Measurements from ENCODE around the gene CASP6. TPM values are rescaled to one million over a fixed set of nuclear protein-coding genes. Genes with fewer than 3 reads are reported as not detected.

Gene CASP6
- total and polyA plus RNA-seq, 11 donors = 3.5 to 16.4 (median 5.7) TPM

DNA sequence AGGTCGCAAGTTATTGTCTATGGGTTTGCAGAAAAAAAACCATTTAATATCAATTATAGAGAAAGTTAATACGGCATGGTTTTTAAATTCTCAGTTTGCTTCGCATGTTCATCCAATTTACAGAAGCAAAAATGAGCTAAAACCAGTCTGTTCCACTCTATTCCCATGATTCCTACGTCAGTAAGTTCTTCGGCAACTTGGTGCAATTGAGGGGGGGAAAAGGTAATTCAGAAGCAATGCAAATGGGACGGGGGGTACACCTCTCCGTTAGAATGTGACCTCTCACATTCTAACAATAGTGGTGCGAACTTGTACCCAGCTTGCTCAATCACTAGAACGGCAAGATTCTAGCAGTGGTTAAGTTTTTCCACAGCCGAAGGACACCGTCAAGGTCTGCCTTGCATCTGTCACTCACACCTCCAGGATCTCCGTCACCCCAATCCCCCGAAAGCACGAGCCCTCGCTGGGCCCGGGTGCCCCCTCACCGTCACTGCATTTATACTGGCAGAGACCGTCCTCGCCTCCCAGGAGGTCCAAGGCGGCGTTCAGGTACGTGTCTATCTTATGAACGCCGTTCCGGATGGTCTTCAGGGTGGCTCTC lies 26.0 kb upstream of the CASP6 start:
- WGBS, 4 donors = 1 to 3% (median 2%) methylated on average over 22 to 25 of the region's 25 CpGs
- intact Hi-C loops (cut with DNase I) = loop anchor here in 1 of 10 donors (5.0 kb wide), 1 partner anchor 297 kb away; the partner anchor contains the start of gene SEC24B
- no peaks in the 10 kb centered on the region for H3K36me3 ChIP-seq
- H3K4me3 ChIP-seq = peak overlapping the region; percentile 78 to 98 (median 92)
- H3K27ac ChIP-seq = peak overlapping the region in 11 of 12 donors; percentile 38 to 90 (median 74)
- no peaks in the 10 kb centered on the region for H3K9me3 ChIP-seq
- no peak for TF ChIP-seq POLR2A (IDR thresholded peaks at IDR 0.05)
- TF ChIP-seq, protein P1, sequence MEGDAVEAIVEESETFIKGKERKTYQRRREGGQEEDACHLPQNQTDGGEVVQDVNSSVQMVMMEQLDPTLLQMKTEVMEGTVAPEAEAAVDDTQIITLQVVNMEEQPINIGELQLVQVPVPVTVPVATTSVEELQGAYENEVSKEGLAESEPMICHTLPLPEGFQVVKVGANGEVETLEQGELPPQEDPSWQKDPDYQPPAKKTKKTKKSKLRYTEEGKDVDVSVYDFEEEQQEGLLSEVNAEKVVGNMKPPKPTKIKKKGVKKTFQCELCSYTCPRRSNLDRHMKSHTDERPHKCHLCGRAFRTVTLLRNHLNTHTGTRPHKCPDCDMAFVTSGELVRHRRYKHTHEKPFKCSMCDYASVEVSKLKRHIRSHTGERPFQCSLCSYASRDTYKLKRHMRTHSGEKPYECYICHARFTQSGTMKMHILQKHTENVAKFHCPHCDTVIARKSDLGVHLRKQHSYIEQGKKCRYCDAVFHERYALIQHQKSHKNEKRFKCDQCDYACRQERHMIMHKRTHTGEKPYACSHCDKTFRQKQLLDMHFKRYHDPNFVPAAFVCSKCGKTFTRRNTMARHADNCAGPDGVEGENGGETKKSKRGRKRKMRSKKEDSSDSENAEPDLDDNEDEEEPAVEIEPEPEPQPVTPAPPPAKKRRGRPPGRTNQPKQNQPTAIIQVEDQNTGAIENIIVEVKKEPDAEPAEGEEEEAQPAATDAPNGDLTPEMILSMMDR (IDR thresholded peaks at IDR 0.05) = no peak
- ATAC-seq (peak in 3 of 4 donors; percentile 26 to 53 (median 36)), DNase-seq (peak in 1 of 5 donors; percentile 37)
- no peaks in the 10 kb centered on the region for H3K27me3 ChIP-seq
- peaks cover 0 to 20% (median 12%) of the 10 kb centered on the region in 12 donors for H3K4me1 ChIP-seq

DNA sequence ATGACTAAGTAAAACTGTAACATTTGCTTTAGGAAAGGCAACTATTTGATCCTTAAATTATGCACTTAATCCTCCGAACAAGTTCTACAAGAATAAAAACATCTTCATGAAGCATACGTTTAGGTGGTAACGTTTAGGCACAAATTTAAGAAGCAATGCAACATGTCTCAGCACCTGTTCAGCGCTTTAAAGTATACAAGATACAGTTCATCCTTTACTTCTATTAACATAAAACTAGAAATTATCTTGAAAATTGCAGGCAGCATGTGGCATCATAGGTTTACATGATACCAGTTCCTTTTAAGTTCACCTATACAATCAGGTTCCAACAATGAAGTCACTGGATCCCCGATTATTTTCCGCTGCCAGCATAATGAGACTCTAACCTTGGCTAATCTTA lies 25.1 kb upstream of the CASP6 start:
- no peak for ATAC-seq
- WGBS, 4 donors = 81 to 85% (median 85%) methylated on average over 6 of the region's 6 CpGs
- H3K27me3 ChIP-seq = no peaks in the 10 kb centered on the region
- H3K4me3 ChIP-seq = peak overlapping the region in 9 of 12 donors; percentile 78 to 98 (median 93)
- DNase-seq = no peak
- TF ChIP-seq, protein P1 (IDR thresholded peaks at IDR 0.05) = no peak
- TF ChIP-seq POLR2A (IDR thresholded peaks at IDR 0.05) = no peak
- no peaks in the 10 kb centered on the region for H3K36me3 ChIP-seq
- H3K4me1 ChIP-seq = peaks cover 0 to 20% (median 12%) of the 10 kb centered on the region in 12 donors
- intact Hi-C loops (cut with DNase I) = loop anchor here in 1 of 10 donors (5.0 kb wide), 1 partner anchor 296 kb away; the partner anchor contains the start of gene SEC24B
- no peaks in the 10 kb centered on the region for H3K9me3 ChIP-seq
- peak overlapping the region in 1 of 12 donors; percentile 81 for H3K27ac ChIP-seq

- no peak for DNase-seq
- Histone ChIP-seq H3K36me3 (no peaks in the 10 kb centered on the region), H3K4me3 (no peak overlapping the region), H3K9me3 (no peaks in the 10 kb centered on the region), H3K27ac (no peak overlapping the region), H3K27me3 (no peaks in the 10 kb centered on the region), H3K4me1 (peaks cover 0 to 4% (median under 1%) of the 10 kb centered on the region in 12 donors)
- no peak for TF ChIP-seq POLR2A (IDR thresholded peaks at IDR 0.05)
- TF ChIP-seq, protein P1 (IDR thresholded peaks at IDR 0.05) = no peak
- ATAC-seq = no peak
- intact Hi-C loops (cut with DNase I) = no loop called here
- 90 to 95% (median 91%) methylated on average over 2 of the region's 2 CpGs for WGBS, 4 donors
Measured at GRCh38 chr4:109723110-109723509, 19.9 kb upstream of the CASP6 start.

DNA sequence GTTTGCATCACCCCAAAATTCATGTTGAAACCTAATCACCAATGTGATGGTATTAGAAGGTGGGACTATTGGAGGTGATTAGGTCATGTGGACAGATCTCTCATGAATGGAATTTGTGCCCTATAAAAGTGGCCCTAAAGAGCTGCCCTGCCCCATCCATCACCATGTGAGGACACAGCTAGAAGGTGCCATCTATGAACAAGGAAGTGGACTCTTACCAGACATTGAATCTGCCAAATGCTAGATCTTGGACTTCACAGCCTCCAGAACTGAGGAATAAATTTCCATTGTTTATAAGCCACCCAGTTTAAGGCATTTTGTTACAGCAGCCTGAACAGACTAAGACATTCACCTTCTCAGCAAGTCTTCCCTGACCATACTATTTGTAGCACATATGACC lies 19.1 kb upstream of the CASP6 start:
- H3K27ac ChIP-seq = no peak overlapping the region
- no peaks in the 10 kb centered on the region for H3K9me3 ChIP-seq
- intact Hi-C loops (cut with DNase I) = no loop called here
- H3K36me3 ChIP-seq = peaks cover 0 to 3% (median under 1%) of the 10 kb centered on the region in 9 donors
- DNase-seq (no peak), ATAC-seq (no peak)
- H3K4me1 ChIP-seq = no peaks in the 10 kb centered on the region
- H3K27me3 ChIP-seq = no peaks in the 10 kb centered on the region
- H3K4me3 ChIP-seq = no peak overlapping the region
- no peak for TF ChIP-seq POLR2A (IDR thresholded peaks at IDR 0.05)

Data from heart left ventricle (tissue), 16 donors.